Vagina (tissue), 2 donors: Measurements from ENCODE around the gene PARD3. TPM values are rescaled to one million over a fixed set of nuclear protein-coding genes. Genes with fewer than 3 reads are reported as not detected.

Experiments
- DNase-seq, 2 donors: peaks; one replicate each; pipeline ENCODE4 v3.0.0-alpha.2; 2017; ENCODE audit errors: extremely low spot score in 2 of 2
- H3K27ac ChIP-seq: fragments of 200-600 bp; sonication (generic); one replicate; pipeline ENCODE4 v1.5.1; 2019
- H3K27me3 ChIP-seq: fragments of 200-600 bp; sonication (generic); one replicate; pipeline ENCODE4 v1.5.1; 2019
- H3K36me3 ChIP-seq, 2 donors: fragments of 200-600 bp; sonication (generic); one replicate each; pipeline ENCODE4 v1.5.1; 2017 to 2019
- H3K4me1 ChIP-seq: fragments of 200-600 bp; sonication (generic); one replicate; pipeline ENCODE4 v1.5.1; 2019
- H3K4me3 ChIP-seq, 2 donors: fragments of 200-600 bp; sonication (generic); 1 replicate in 1 of 2; 2 replicates in 1 of 2; pipeline ENCODE4 v1.5.1; 2016 to 2019
- H3K9me3 ChIP-seq: fragments of 200-600 bp; sonication (generic); one replicate; pipeline ENCODE4 v1.5.1; 2019
- CTCF ChIP-seq, 3 experiments: fragments of 450-650 bp in 2 of 3; fragments of 200-600 bp in 1 of 3; sonication (generic) in 1 of 3; IDR thresholded peaks; one replicate each; pipeline ENCODE4 v1.5.1; 2017 to 2019; ENCODE audit warnings: antibody characterized with exemption in 3 of 3, mild to moderate bottlenecking in 2 of 3, moderate library complexity in 2 of 3
- POLR2A ChIP-seq, 2 donors: fragments of 450-650 bp; IDR thresholded peaks; one replicate each; pipeline ENCODE4 v1.6.1; 2017; ENCODE audit warnings: antibody characterized with exemption in 2 of 2, mild to moderate bottlenecking in 2 of 2, moderate library complexity in 2 of 2
- POLR2AphosphoS5 ChIP-seq, 2 donors: sonication (generic); formaldehyde crosslinking; IDR thresholded peaks; one replicate each; pipeline ENCODE4 v1.9.0; 2017; ENCODE audit warnings: antibody characterized with exemption in 2 of 2, mild to moderate bottlenecking in 2 of 2, low read depth in 1 of 2; ENCODE audit not compliant: insufficient read depth in 1 of 2
- intact Hi-C: fragments of 100-400 bp; cut with DNase I; formaldehyde crosslinking; loops from one replicate; pipeline ENCODE4 v1.15.1; 2023
- total RNA-seq: library from RNA; depleted of rRNA; stranded (reverse); fragments of >200 nt; gene quantifications from one replicate; pipeline ENCODE4 v1.2.3, GENCODE V29; 2016

The PARD3 gene
- total RNA-seq, 1 donor from 2014 or later = 95.5 TPM

DNA sequence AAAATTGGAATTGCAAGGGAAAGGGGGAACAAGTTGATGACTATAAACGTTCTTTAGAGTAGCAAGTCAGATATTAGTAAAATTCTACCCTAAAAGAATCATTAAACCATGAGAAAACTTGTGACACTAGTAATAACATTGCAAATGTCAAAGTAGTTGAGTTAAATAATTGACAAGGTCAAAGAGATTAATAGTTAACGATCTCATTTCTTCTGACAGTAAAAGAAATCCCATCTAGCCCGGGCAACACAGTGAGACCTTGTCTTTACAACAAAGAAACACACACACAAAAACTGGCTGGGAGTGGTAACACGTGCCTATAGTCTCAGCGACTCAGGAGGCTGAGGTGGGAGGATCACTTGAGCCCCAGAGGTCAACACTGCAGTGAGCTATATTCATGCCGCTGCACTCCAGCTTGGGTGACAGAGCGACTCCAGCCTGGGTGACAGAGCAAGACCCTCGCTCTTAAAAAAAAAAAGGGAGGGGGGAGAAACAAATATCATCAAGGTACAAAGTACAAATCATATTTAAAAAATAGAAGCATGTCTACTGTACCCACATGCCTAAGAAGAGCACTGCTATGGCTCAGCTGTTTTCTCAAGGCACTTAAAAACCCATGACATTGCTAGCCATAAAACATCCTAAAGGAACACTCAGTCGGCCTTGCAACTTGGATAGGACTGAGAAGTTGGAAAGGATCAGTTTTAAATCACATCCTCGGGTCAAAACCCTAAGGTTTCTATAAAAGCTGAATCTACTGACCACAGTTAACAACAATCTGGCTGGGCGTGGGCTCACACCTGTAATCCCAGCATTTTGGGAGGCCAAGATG, 401.1 kb downstream of the PARD3 start:
- intact Hi-C loops = no loop called here
- H3K27ac ChIP-seq = no peak overlapping the region
- no peak for DNase-seq
- no peaks in the 10 kb centered on the region for H3K36me3 ChIP-seq
- TF ChIP-seq POLR2A (IDR thresholded peaks at IDR 0.05) (no peak), POLR2AphosphoS5 (IDR thresholded peaks at IDR 0.05; ENCODE audit: insufficient read depth in 1 of 2, low read depth in 1 of 2) (no peak), CTCF (IDR thresholded peaks at IDR 0.05) (no peak)
- H3K9me3 ChIP-seq = no peaks in the 10 kb centered on the region
- H3K4me1 ChIP-seq = no peaks in the 10 kb centered on the region
- no peak overlapping the region for H3K4me3 ChIP-seq
- H3K27me3 ChIP-seq = no peaks in the 10 kb centered on the region

DNA sequence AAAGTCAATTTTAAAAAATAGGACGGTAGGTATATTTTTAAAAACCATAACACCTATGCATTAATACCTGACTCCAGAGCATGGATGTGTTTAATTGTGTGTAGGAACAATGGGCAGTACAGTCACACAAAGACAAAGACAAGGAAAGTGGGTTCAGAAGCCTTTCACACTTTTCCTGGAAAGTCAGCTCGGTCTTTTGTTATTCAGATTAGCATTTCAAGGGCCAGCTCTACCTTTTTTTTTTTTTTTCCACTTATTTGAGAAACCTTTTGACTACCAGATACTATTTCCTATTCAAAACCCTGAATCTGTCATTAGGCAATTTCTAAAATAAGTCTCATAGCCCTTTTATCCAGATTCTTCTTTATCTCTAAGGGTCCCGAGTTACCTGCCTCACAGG, 401.9 kb downstream of the PARD3 start:
- no peaks in the 10 kb centered on the region for H3K9me3 ChIP-seq
- no peaks in the 10 kb centered on the region for H3K27me3 ChIP-seq
- no peak for DNase-seq
- no peak overlapping the region for H3K27ac ChIP-seq
- no peaks in the 10 kb centered on the region for H3K4me1 ChIP-seq
- TF ChIP-seq POLR2AphosphoS5 (IDR thresholded peaks at IDR 0.05; ENCODE audit: insufficient read depth in 1 of 2, low read depth in 1 of 2) (no peak), POLR2A (IDR thresholded peaks at IDR 0.05) (no peak), CTCF (IDR thresholded peaks at IDR 0.05) (no peak)
- no peaks in the 10 kb centered on the region for H3K36me3 ChIP-seq
- intact Hi-C loops = no loop called here
- H3K4me3 ChIP-seq = no peak overlapping the region

- no peak for TF ChIP-seq POLR2AphosphoS5 (IDR thresholded peaks at IDR 0.05; ENCODE audit: insufficient read depth in 1 of 2, low read depth in 1 of 2)
- TF ChIP-seq POLR2A (IDR thresholded peaks at IDR 0.05) = no peak
- no peak for TF ChIP-seq CTCF (IDR thresholded peaks at IDR 0.05)
- Histone ChIP-seq H3K9me3 (no peaks in the 10 kb centered on the region), H3K27ac (no peak overlapping the region), H3K4me1 (peaks cover 6% of the 10 kb centered on the region), H3K27me3 (no peaks in the 10 kb centered on the region), H3K36me3 (no peaks in the 10 kb centered on the region), H3K4me3 (no peak overlapping the region)
- intact Hi-C loops = no loop called here
- DNase-seq = no peak
Measured at GRCh38 chr10:34408956-34409355, 406.1 kb downstream of the PARD3 start.

DNA sequence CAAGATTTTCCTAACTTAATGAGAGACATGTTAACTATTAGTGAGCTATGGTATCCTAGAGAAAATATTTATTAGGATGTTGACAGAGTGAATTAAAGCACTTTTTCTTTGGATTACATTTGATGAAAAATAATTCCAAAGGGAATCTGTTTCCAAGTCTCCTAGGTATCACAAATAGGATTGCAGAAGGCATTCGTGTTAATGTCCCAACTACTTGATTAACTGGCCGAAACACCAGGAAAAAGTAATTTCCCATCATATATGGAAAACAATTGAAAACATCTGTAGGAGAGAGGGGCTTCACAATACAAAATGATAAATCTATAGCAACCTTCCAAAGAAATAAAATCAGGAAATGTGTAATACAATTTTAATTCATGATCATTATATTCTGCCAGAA, 406.7 kb downstream of the PARD3 start:
- intact Hi-C loops = no loop called here
- no peak for DNase-seq
- no peak overlapping the region for H3K27ac ChIP-seq
- no peaks in the 10 kb centered on the region for H3K27me3 ChIP-seq
- no peak for TF ChIP-seq POLR2AphosphoS5 (IDR thresholded peaks at IDR 0.05; ENCODE audit: insufficient read depth in 1 of 2, low read depth in 1 of 2)
- no peak for TF ChIP-seq CTCF (IDR thresholded peaks at IDR 0.05)
- TF ChIP-seq POLR2A (IDR thresholded peaks at IDR 0.05) = no peak
- no peaks in the 10 kb centered on the region for H3K9me3 ChIP-seq
- peaks cover 6% of the 10 kb centered on the region for H3K4me1 ChIP-seq
- H3K36me3 ChIP-seq = no peaks in the 10 kb centered on the region
- H3K4me3 ChIP-seq = no peak overlapping the region

GRCh38 chr10:34407324-34407805, 407.7 kb downstream of the PARD3 start:
- Histone ChIP-seq H3K4me1 (peaks cover 6% of the 10 kb centered on the region), H3K9me3 (no peaks in the 10 kb centered on the region), H3K36me3 (no peaks in the 10 kb centered on the region), H3K4me3 (no peak overlapping the region), H3K27ac (no peak overlapping the region), H3K27me3 (no peaks in the 10 kb centered on the region)
- TF ChIP-seq POLR2A (IDR thresholded peaks at IDR 0.05) (no peak), POLR2AphosphoS5 (IDR thresholded peaks at IDR 0.05; ENCODE audit: insufficient read depth in 1 of 2, low read depth in 1 of 2) (no peak), CTCF (IDR thresholded peaks at IDR 0.05) (no peak)
- intact Hi-C loops = no loop called here
- DNase-seq = no peak
